Ishikawa (cell line): ENCODE results near the gene VPS26A.

ENCODE experiments used
- CEBPB ChIP-seq: IDR thresholded peaks from 2 replicates; pipeline ENCODE4 v1.6.1; 2012
- CREB1 ChIP-seq: IDR thresholded peaks from 2 replicates; pipeline ENCODE4 v1.6.1; 2012; ENCODE audit warnings: low read depth
- EGR1 ChIP-seq: IDR thresholded peaks from 2 replicates; pipeline ENCODE4 v1.6.1; 2012
- EP300 ChIP-seq: IDR thresholded peaks from 2 replicates; pipeline ENCODE4 v1.6.1; 2012; ENCODE audit warnings: borderline replicate concordance
- FOXM1 ChIP-seq: IDR thresholded peaks from 2 replicates; pipeline ENCODE4 v1.6.1; 2012; ENCODE audit warnings: low read depth, borderline replicate concordance
- NFIC ChIP-seq: IDR thresholded peaks from 2 replicates; pipeline ENCODE4 v1.6.1; 2012
- RAD21 ChIP-seq: IDR thresholded peaks from 2 replicates; pipeline ENCODE4 v1.6.1; 2012; ENCODE audit warnings: low read depth
- TAF1 ChIP-seq: IDR thresholded peaks from 2 replicates; pipeline ENCODE4 v1.6.1; 2012; ENCODE audit warnings: low read depth, mild to moderate bottlenecking
- TCF12 ChIP-seq: IDR thresholded peaks from 2 replicates; pipeline ENCODE4 v1.6.1; 2012; ENCODE audit warnings: low read depth
- TEAD4 ChIP-seq: IDR thresholded peaks from 2 replicates; pipeline ENCODE4 v1.6.1; 2012
- USF1 ChIP-seq: IDR thresholded peaks from 2 replicates; pipeline ENCODE4 v1.6.1; 2012
- YY1 ChIP-seq: IDR thresholded peaks from 2 replicates; pipeline ENCODE4 v1.6.1; 2012; ENCODE audit warnings: low read depth
- ZBTB7A ChIP-seq: IDR thresholded peaks from 2 replicates; pipeline ENCODE4 v1.6.1; 2012; ENCODE audit warnings: low read depth
- TF ChIP-seq, protein P1 (sequence below): IDR thresholded peaks from 2 replicates; pipeline ENCODE4 v1.6.1; 2012; ENCODE audit warnings: low read depth, mild to moderate bottlenecking
- TF ChIP-seq, protein P2 (sequence below): IDR thresholded peaks from 2 replicates; pipeline ENCODE4 v1.6.1; 2012

Gene VPS26A

GRCh38 chr10:69107699-69108098 lies 16.3 kb upstream of the VPS26A start:
- no peak for TF ChIP-seq RAD21
- TF ChIP-seq, protein P1, sequence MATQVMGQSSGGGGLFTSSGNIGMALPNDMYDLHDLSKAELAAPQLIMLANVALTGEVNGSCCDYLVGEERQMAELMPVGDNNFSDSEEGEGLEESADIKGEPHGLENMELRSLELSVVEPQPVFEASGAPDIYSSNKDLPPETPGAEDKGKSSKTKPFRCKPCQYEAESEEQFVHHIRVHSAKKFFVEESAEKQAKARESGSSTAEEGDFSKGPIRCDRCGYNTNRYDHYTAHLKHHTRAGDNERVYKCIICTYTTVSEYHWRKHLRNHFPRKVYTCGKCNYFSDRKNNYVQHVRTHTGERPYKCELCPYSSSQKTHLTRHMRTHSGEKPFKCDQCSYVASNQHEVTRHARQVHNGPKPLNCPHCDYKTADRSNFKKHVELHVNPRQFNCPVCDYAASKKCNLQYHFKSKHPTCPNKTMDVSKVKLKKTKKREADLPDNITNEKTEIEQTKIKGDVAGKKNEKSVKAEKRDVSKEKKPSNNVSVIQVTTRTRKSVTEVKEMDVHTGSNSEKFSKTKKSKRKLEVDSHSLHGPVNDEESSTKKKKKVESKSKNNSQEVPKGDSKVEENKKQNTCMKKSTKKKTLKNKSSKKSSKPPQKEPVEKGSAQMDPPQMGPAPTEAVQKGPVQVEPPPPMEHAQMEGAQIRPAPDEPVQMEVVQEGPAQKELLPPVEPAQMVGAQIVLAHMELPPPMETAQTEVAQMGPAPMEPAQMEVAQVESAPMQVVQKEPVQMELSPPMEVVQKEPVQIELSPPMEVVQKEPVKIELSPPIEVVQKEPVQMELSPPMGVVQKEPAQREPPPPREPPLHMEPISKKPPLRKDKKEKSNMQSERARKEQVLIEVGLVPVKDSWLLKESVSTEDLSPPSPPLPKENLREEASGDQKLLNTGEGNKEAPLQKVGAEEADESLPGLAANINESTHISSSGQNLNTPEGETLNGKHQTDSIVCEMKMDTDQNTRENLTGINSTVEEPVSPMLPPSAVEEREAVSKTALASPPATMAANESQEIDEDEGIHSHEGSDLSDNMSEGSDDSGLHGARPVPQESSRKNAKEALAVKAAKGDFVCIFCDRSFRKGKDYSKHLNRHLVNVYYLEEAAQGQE: no peak
- TF ChIP-seq TEAD4: no peak
- TF ChIP-seq EP300: no peak
- TF ChIP-seq TAF1: no peak
- TF ChIP-seq, protein P2, sequence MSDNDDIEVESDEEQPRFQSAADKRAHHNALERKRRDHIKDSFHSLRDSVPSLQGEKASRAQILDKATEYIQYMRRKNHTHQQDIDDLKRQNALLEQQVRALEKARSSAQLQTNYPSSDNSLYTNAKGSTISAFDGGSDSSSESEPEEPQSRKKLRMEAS: no peak
- TF ChIP-seq EGR1: no peak
- TF ChIP-seq ZBTB7A: no peak
- TF ChIP-seq YY1: no peak
- no peak for TF ChIP-seq TCF12
- no peak for TF ChIP-seq NFIC
- no peak for TF ChIP-seq CREB1
- no peak for TF ChIP-seq FOXM1
- TF ChIP-seq USF1: no peak
- no peak for TF ChIP-seq CEBPB

DNA sequence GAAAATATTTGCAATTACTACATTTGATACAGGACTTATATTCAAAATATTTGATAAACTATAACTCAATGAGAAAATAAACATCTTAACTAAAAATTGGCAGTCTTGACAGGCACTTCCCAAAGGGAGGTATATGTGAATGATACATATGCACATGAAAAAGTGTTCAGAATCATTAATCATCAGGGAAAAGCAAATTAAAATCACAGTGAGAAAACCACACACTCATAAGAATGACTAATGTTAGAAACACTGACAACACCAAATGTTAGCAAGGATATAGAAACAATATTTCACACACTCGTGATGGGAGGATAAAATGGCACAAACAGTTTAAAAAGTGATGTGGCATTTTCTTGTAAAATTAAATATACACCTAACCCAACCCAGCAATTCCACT lies 4.1 kb upstream of the VPS26A start:
- TF ChIP-seq FOXM1 (no peak), ZBTB7A (no peak), CREB1 (no peak), EP300 (no peak), CEBPB (no peak), YY1 (no peak), TAF1 (no peak), RAD21 (no peak), NFIC (no peak), EGR1 (no peak), USF1 (no peak), TEAD4 (no peak), TCF12 (no peak)
- TF ChIP-seq, protein P2: no peak
- TF ChIP-seq, protein P1: no peak

- TF ChIP-seq RAD21: peak; percentile 36; the same call in 1 of the 2 replicates
- TF ChIP-seq FOXM1: no peak
Measured at GRCh38 chr10:69123306-69123746, 652 bp upstream of the VPS26A start.

DNA sequence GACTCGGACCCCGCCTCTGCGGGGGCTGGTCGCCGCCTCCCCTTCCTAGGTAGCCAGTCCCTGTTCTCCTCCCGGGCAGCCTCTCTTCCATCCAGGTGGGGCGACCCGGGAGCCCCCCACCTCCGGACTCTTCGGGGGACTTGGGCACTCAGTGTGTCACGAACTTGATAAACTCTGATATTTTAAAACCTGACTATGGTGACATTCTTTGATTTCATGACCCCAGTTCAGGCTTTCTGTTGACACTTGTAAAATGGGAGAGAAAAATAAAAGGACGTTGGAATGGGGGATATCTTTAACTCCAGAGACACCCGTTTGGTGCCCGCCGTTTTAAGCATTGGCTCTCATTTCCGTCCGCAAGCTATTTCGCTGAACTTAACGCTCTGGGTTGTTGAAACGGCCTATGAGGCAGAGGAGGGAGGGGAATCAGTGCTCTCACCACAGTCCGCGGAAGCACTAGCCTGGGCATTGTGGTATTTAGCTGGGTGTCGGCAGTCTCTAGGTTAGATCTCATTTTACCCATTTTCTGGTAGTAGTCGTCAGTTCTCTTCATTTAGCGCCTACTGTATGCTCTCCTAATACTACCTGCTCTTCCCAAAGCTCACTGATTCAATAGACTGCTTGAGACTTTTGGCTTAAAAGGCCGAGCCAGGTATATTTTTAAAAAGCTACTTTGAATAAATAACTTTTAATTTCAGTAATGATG lies 738 bp downstream of the VPS26A start:
- TF ChIP-seq TEAD4: no peak
- TF ChIP-seq, protein P1: no peak
- 0 out of 2 replicates have a peak, but pooled peaks have one; percentile 13 for TF ChIP-seq EP300
- TF ChIP-seq, protein P2: no peak; the same call in 1 of the 2 replicates
- TF ChIP-seq ZBTB7A: peak; percentile 70; the same call in 1 of the 2 replicates
- no peak for TF ChIP-seq TCF12
- no peak for TF ChIP-seq USF1
- peak; percentile 58; the same call in 1 of the 2 replicates for TF ChIP-seq EGR1
- TF ChIP-seq CEBPB: no peak
- TF ChIP-seq YY1: no peak
- no peak for TF ChIP-seq RAD21
- no peak for TF ChIP-seq CREB1
- TF ChIP-seq FOXM1: no peak
- 0 out of 2 replicates have a peak, but pooled peaks have one; percentile 7 for TF ChIP-seq TAF1
- 0 out of 2 replicates have a peak, but pooled peaks have one; percentile 10 for TF ChIP-seq NFIC
